GM18502 (cell line): Measurements from ENCODE around the gene LMOD1.
"Not testable (repeated sequence)": the region's sequence is repeated elsewhere in the genome, so short reads cannot be mapped to it uniquely, and the experiment has no call there.

ENCODE experiments used
- ATAC-seq: cut with Tn5 transposase; IDR thresholded peaks from one replicate; pipeline ENCODE4 v1.9.1; 2021; ENCODE audit warnings: mild to moderate bottlenecking; ENCODE audit not compliant: unreplicated experiment, poor library complexity

LMOD1 gene

GRCh38 chr1:201954263-201955008 lies 8.1 kb upstream of the LMOD1 start:
- ATAC-seq = no peak

GRCh38 chr1:201949491-201949890 lies 3.1 kb upstream of the LMOD1 start:
- ATAC-seq = no peak

- ATAC-seq = no peak
Measured at GRCh38 chr1:201947697-201948008, 1.3 kb upstream of the LMOD1 start.

- no peak for ATAC-seq
Measured at GRCh38 chr1:201945863-201946223, 505 bp downstream of the LMOD1 start.

GRCh38 chr1:201945157-201945556 lies 1.2 kb downstream of the LMOD1 start:
- no peak for ATAC-seq

GRCh38 chr1:201944639-201945038 lies 1.7 kb downstream of the LMOD1 start:
- ATAC-seq = no peak

- no peak for ATAC-seq
Measured at GRCh38 chr1:201944002-201944401, 2.3 kb downstream of the LMOD1 start.

GRCh38 chr1:201942129-201942495 lies 4.2 kb downstream of the LMOD1 start:
- no peak for ATAC-seq

- ATAC-seq = no peak
Measured at GRCh38 chr1:201941420-201942128, 4.8 kb downstream of the LMOD1 start.

GRCh38 chr1:201940316-201940715 lies 6.0 kb downstream of the LMOD1 start:
- ATAC-seq = not testable (repeated sequence)

GRCh38 chr1:201939574-201939973 lies 6.8 kb downstream of the LMOD1 start:
- no peak for ATAC-seq

- no peak for ATAC-seq
Measured at GRCh38 chr1:201939148-201939547, 7.2 kb downstream of the LMOD1 start.

GRCh38 chr1:201938440-201939035 lies 7.8 kb downstream of the LMOD1 start:
- no peak for ATAC-seq

GRCh38 chr1:201937624-201938213 lies 8.6 kb downstream of the LMOD1 start:
- ATAC-seq = no peak

- no peak for ATAC-seq
Measured at GRCh38 chr1:201933840-201934430, 12.4 kb downstream of the LMOD1 start.

- no peak for ATAC-seq
Measured at GRCh38 chr1:201930803-201931202, 15.5 kb downstream of the LMOD1 start.

GRCh38 chr1:201930137-201930536 lies 16.2 kb downstream of the LMOD1 start:
- no peak for ATAC-seq

GRCh38 chr1:201928266-201928665 lies 18.1 kb downstream of the LMOD1 start:
- no peak for ATAC-seq

- ATAC-seq = no peak
Measured at GRCh38 chr1:201925981-201926645, 20.2 kb downstream of the LMOD1 start.

- no peak for ATAC-seq
Measured at GRCh38 chr1:201925301-201925567, 21.1 kb downstream of the LMOD1 start.
